Mesendoderm (in vitro differentiated cells): ENCODE data around the gene MAT2A.

ENCODE experiments used
- DNase-seq: peaks from one replicate; pipeline ENCODE4 v3.0.0; 2013
- H2AK5ac ChIP-seq: 2 replicates; pipeline ENCODE4 v1.6.1; 2013; ENCODE audit warnings: low read length, inconsistent platforms
- H2BK120ac ChIP-seq: 2 replicates; pipeline ENCODE4 v1.6.1; 2013; ENCODE audit warnings: low read depth, mild to moderate bottlenecking, low read length, moderate library complexity, mixed read lengths
- H2BK15ac ChIP-seq: replicated peaks from 2 replicates; pipeline ENCODE4 v1.6.1; 2013; ENCODE audit warnings: low read depth, mild to moderate bottlenecking, moderate library complexity
- H2BK5ac ChIP-seq: 2 replicates; pipeline ENCODE4 v1.6.1; 2013; ENCODE audit warnings: low read length, inconsistent platforms
- H3K18ac ChIP-seq: 2 replicates; pipeline ENCODE4 v1.6.1; 2013; ENCODE audit warnings: mild to moderate bottlenecking, low read length, mixed read lengths
- H3K23ac ChIP-seq: one replicate; pipeline ENCODE4 v1.6.1; 2013; ENCODE audit warnings: low read length
- H3K27ac ChIP-seq: 2 replicates; pipeline ENCODE4 v1.5.1; 2013; ENCODE audit warnings: low read depth, mild to moderate bottlenecking, inconsistent platforms, low read length, moderate library complexity
- H3K27me3 ChIP-seq: 2 replicates; pipeline ENCODE4 v1.6.1; 2013; ENCODE audit warnings: low read length, control low read depth, mild to moderate bottlenecking, inconsistent platforms; ENCODE audit not compliant: insufficient read depth, poor library complexity
- H3K36me3 ChIP-seq: 2 replicates; pipeline ENCODE4 v1.6.1; 2013; ENCODE audit warnings: low read length, inconsistent platforms; ENCODE audit not compliant: control insufficient read depth, insufficient read depth
- H3K4ac ChIP-seq: one replicate; pipeline ENCODE4 v1.6.1; 2013; ENCODE audit warnings: low read depth, mild to moderate bottlenecking, low read length, moderate library complexity
- H3K4me1 ChIP-seq: 2 replicates; pipeline ENCODE4 v1.6.1; 2013; ENCODE audit warnings: low read depth, low read length, inconsistent platforms; ENCODE audit not compliant: control insufficient read depth
- H3K4me2 ChIP-seq: 2 replicates; pipeline ENCODE4 v1.6.1; 2013; ENCODE audit warnings: low read length
- H3K4me3 ChIP-seq: 2 replicates; pipeline ENCODE4 v1.5.1; 2013; ENCODE audit warnings: mild to moderate bottlenecking, low read length
- H3K56ac ChIP-seq: one replicate; pipeline ENCODE4 v1.6.1; 2013; ENCODE audit warnings: low read length
- H3K79me1 ChIP-seq: 2 replicates; pipeline ENCODE4 v1.6.1; 2013; ENCODE audit warnings: low read length, inconsistent platforms
- H3K79me2 ChIP-seq: 2 replicates; pipeline ENCODE4 v1.6.1; 2013; ENCODE audit warnings: mild to moderate bottlenecking, low read length; ENCODE audit not compliant: control insufficient read depth, insufficient read depth
- H3K9ac ChIP-seq: 2 replicates; pipeline ENCODE4 v1.6.1; 2013; ENCODE audit warnings: low read length, inconsistent platforms
- H4K5ac ChIP-seq: one replicate; pipeline ENCODE4 v1.6.1; 2013; ENCODE audit warnings: low read length
- H4K8ac ChIP-seq: one replicate; pipeline ENCODE4 v1.6.1; 2013; ENCODE audit warnings: low read depth, mild to moderate bottlenecking, control low read depth, low read length, moderate library complexity
- WGBS: extraction: QIAGEN DNeasy Blood & Tissue Kit; methylation state at CpG from one replicate; pipeline ENCODE4 v1.1.7; 2013; ENCODE audit warnings: low lambda C conversion rate, missing lambda C conversion rate; ENCODE audit not compliant: insufficient coverage; ENCODE audit errors: extremely low coverage; 5-methylcytosine and 5-hydroxymethylcytosine counted together

Gene MAT2A

DNA sequence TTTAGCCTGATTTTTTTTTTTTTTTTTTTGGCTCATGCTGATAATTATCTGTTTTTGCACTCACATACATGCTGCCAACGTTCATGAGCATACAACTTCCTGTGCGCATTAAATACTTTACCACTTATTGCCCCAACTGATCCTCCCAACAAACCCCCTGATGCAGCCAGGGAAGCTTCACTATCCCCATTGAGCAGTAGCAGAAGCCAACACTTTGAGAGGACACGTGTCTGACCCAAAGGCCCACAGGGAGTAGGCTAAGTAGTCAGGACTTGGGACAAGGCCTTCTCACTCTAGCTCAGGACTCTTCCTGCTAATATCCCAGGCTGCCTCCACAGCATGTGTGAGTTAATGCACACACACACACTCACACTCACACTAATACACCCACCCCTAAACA, 36.2 kb upstream of the MAT2A start:
- H4K8ac ChIP-seq = no peak overlapping the region
- H3K4me2 ChIP-seq = no peak overlapping the region
- no peaks in the 10 kb centered on the region for H3K79me2 ChIP-seq
- no peak overlapping the region for H3K18ac ChIP-seq
- no peak overlapping the region for H2BK120ac ChIP-seq
- no peak overlapping the region for H3K23ac ChIP-seq
- no peak overlapping the region for H3K4ac ChIP-seq
- H3K4me3 ChIP-seq = no peak overlapping the region
- H2BK15ac ChIP-seq = no peak overlapping the region
- no peak overlapping the region for H2BK5ac ChIP-seq
- H2AK5ac ChIP-seq = no peak overlapping the region
- no peak overlapping the region for H3K56ac ChIP-seq
- H3K36me3 ChIP-seq = no peaks in the 10 kb centered on the region
- no peak overlapping the region for H3K9ac ChIP-seq
- no peaks in the 10 kb centered on the region for H3K79me1 ChIP-seq
- WGBS = no CpG with 5 or more reads among the region's 3 CpGs
- no peaks in the 10 kb centered on the region for H3K4me1 ChIP-seq
- H3K27ac ChIP-seq = no peak overlapping the region
- no peak for DNase-seq
- no peak overlapping the region for H4K5ac ChIP-seq
- H3K27me3 ChIP-seq = no peaks in the 10 kb centered on the region

DNA sequence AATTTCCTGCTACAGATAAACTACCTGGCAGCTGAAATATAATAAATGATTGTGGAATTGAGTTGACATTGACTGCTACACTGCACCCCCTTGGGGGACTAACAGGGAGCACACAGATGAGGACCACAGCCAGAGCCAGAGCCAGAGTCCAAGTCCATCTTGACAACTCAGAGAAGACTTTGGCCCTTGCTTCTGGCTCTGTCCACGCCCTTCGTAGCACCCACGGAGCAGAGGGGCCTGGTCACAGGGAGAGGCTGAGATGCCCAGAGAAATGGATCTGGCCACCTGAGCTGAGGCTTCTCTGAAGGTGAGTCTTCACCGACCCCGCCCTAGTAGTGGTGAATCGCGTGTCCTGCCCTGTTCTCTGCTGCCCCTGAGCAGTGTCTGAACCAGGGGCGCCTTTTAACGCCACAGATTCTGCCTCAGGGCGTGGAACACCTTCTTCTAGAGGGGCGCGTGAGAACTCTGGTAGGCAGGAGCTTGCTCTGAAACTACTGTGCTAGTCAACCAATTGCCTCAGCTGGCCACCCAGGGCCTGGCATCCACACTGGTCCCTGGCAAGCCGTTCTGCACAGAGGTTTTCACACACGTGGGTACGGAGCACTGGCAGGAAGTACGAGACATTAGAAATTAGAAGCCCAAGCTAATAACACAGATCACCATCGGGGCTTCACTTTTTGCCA, 35.7 kb upstream of the MAT2A start:
- Histone ChIP-seq H3K23ac (no peak overlapping the region), H3K27me3 (no peaks in the 10 kb centered on the region), H3K4me3 (no peak overlapping the region), H3K18ac (no peak overlapping the region), H2BK15ac (no peak overlapping the region), H2BK120ac (no peak overlapping the region), H3K27ac (no peak overlapping the region), H3K36me3 (no peaks in the 10 kb centered on the region), H3K56ac (no peak overlapping the region), H3K4me1 (no peaks in the 10 kb centered on the region), H3K79me1 (no peaks in the 10 kb centered on the region), H4K5ac (no peak overlapping the region), H2AK5ac (no peak overlapping the region), H3K4ac (no peak overlapping the region), H3K79me2 (no peaks in the 10 kb centered on the region), H4K8ac (no peak overlapping the region), H2BK5ac (no peak overlapping the region), H3K4me2 (no peak overlapping the region), H3K9ac (no peak overlapping the region)
- WGBS = no CpG with 5 or more reads among the region's 17 CpGs
- no peak for DNase-seq

DNA sequence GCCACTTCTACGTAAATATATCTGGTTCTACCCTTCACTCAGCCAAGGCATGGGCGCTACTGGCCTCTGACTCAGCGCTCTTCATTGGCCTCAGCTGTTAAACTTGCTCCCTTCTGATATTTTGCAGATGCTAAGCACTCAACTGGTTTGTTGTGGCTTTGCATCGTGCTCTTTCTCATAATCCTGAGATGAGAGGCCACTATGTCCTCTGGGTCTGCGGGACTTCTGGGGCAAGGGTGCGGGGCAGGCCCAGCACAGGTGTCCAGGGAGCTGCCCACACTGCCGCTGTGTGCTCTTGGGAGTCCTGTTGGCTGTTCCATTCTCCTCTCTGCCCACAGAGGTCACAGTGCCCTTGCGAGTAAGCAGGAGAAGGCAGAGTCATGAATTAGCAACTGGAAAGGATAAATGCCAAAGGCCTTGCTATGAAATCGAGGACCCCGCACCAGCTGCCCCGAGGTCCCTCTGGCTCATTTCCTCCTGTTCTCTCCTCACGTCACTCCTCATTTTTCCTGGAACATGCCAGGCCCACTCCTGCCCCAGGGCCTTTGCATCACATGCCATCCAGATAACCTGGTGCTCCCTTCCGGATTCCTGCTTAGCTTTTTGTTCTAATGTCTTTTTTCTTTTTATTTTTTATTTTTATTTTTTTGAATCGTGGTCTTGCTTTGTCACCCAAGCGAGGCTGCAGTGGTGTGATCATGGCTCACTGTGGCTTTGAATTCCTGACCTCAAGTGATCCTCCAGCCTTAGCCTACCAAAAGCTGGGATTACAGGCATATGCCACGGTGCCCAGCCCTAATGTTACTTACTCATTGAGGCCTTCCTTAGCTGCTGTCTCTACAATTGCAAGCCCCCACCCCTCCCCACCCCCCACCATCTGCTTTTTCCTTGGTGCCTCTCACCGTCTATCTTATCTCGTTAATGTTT, 34.9 kb upstream of the MAT2A start:
- Histone ChIP-seq H2BK5ac (no peak overlapping the region), H3K79me1 (no peaks in the 10 kb centered on the region), H3K18ac (no peak overlapping the region), H3K4ac (no peak overlapping the region), H3K27ac (no peak overlapping the region), H3K56ac (peak overlapping the region; percentile 7), H4K5ac (no peak overlapping the region), H2BK15ac (no peak overlapping the region), H3K9ac (no peak overlapping the region), H4K8ac (no peak overlapping the region), H3K79me2 (no peaks in the 10 kb centered on the region), H3K36me3 (no peaks in the 10 kb centered on the region), H3K4me3 (no peak overlapping the region), H3K23ac (no peak overlapping the region), H2AK5ac (no peak overlapping the region), H3K4me2 (no peak overlapping the region), H3K27me3 (no peaks in the 10 kb centered on the region), H3K4me1 (no peaks in the 10 kb centered on the region), H2BK120ac (no peak overlapping the region)
- no CpG with 5 or more reads among the region's 18 CpGs for WGBS
- DNase-seq = no peak

DNA sequence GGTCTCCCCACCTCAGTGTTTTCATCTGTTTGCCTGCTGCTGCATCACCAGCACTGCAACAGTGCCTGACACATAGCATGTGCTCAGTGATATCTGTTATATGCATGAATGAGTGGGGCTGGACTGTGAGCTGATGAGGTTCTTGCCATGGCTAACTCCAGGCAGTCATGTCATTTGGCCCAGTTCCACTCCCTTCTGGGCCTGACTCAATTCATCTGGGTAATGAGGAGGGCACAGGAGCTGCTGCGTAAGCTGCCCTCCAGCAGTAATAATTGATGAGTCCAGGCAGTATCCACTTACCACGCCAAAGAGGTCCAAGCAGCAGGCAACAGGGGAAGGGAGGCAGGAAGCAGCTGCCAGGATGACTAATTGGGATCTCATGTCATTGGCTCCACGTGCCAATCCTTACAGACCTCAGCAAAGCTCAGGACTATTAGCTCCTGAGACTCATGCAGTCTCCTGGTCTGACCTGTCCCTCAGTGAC, 34.1 kb upstream of the MAT2A start:
- H3K79me1 ChIP-seq = no peaks in the 10 kb centered on the region
- H3K27me3 ChIP-seq = no peaks in the 10 kb centered on the region
- no peaks in the 10 kb centered on the region for H3K36me3 ChIP-seq
- no peak overlapping the region for H4K5ac ChIP-seq
- no peak overlapping the region for H3K9ac ChIP-seq
- H2BK120ac ChIP-seq = no peak overlapping the region
- H3K27ac ChIP-seq = no peak overlapping the region
- H3K4ac ChIP-seq = no peak overlapping the region
- H3K4me2 ChIP-seq = no peak overlapping the region
- H2BK15ac ChIP-seq = no peak overlapping the region
- no peak for DNase-seq
- H3K23ac ChIP-seq = no peak overlapping the region
- H3K4me1 ChIP-seq = no peaks in the 10 kb centered on the region
- no peak overlapping the region for H4K8ac ChIP-seq
- WGBS = no CpG with 5 or more reads among the region's 3 CpGs
- H3K18ac ChIP-seq = no peak overlapping the region
- H2AK5ac ChIP-seq = no peak overlapping the region
- H3K4me3 ChIP-seq = no peak overlapping the region
- H3K56ac ChIP-seq = no peak overlapping the region
- H3K79me2 ChIP-seq = no peaks in the 10 kb centered on the region
- no peak overlapping the region for H2BK5ac ChIP-seq

DNA sequence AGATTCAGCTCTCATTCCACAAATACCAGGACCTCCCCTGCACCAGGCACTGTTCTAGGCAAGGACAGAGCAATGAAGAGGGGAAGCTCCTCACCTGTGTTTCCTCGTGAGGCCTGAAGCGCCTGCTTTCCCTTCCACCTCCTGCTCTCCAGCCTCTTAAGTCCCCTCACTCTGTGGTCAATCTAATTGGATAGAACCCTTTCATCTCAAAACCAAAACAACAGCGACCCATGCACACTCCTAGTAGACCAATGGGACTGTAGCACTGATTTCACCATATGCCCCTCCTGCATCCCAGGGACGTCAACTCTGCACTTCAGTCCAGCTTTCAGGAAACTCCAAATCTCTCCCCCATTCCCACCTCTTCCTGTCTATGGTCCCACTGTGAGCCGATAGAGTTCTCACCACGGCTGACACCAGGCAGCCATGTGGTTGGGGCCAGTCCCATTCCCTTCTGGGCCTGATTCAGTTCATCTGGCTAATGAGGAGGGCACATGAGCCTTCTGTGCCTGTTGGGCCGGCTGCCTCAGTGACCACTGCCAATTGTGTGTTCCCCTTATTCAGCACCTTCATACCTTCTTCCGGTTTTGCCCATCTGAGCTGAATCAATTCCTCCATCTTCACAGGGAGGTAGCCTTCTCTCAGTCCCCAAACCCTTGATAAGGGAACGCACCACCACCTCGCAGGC, 33.3 kb upstream of the MAT2A start:
- Histone ChIP-seq H3K4me2 (no peak overlapping the region), H2BK5ac (no peak overlapping the region), H2BK120ac (no peak overlapping the region), H2AK5ac (no peak overlapping the region), H3K9ac (no peak overlapping the region), H3K27ac (no peak overlapping the region), H3K4ac (no peak overlapping the region), H3K36me3 (no peaks in the 10 kb centered on the region), H3K79me1 (no peaks in the 10 kb centered on the region), H4K8ac (no peak overlapping the region), H4K5ac (no peak overlapping the region), H3K56ac (no peak overlapping the region), H3K79me2 (no peaks in the 10 kb centered on the region), H3K23ac (no peak overlapping the region), H3K4me1 (no peaks in the 10 kb centered on the region), H2BK15ac (no peak overlapping the region), H3K27me3 (no peaks in the 10 kb centered on the region), H3K18ac (no peak overlapping the region), H3K4me3 (no peak overlapping the region)
- WGBS = no CpG with 5 or more reads among the region's 10 CpGs
- no peak for DNase-seq
